LNCaP clone FGC (cell line): ENCODE results near the gene FBRSL1.

Experiments
- DNase-seq: peaks from one replicate; pipeline ENCODE4 v3.0.0-alpha.2; 2011; ENCODE audit warnings: low read depth
- H3K4me3 ChIP-seq: 2 replicates; pipeline ENCODE4 v1.5.1; 2011; ENCODE audit warnings: mild to moderate bottlenecking, low read depth, low read length, control low read depth
- TF ChIP-seq, protein P1 (sequence below): IDR thresholded peaks from 2 replicates; pipeline ENCODE4 v1.5.1; 2012; ENCODE audit warnings: mild to moderate bottlenecking; ENCODE audit not compliant: control insufficient read depth, insufficient read depth; ENCODE audit errors: extremely low read depth

Gene FBRSL1

DNA sequence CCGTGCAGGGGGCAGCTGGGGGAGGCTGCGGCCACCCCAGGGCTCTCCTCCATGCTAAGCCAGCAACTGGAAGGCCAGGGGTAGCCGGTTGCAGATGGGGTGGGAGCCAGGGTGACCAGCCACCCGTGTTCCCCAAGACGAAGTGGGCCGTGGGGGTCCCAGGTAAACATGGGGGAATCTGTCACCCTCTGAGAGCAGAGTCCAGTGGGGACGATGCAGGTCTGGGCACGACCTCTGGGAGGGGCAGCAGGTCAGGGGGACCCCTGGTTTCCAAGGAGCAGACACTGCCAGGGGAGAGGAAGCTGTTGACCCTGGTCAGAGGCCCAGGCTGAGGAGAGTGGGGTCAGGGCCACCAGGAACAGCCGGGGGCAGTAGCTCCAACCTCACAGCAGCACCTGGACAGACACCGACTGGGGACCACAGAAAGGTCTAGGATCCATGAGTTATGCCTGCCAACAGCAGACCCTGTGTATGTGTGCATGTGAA is 35.0 kb upstream of the FBRSL1 start:
- no peak overlapping the region for H3K4me3 ChIP-seq
- DNase-seq: no peak
- TF ChIP-seq, protein P1, sequence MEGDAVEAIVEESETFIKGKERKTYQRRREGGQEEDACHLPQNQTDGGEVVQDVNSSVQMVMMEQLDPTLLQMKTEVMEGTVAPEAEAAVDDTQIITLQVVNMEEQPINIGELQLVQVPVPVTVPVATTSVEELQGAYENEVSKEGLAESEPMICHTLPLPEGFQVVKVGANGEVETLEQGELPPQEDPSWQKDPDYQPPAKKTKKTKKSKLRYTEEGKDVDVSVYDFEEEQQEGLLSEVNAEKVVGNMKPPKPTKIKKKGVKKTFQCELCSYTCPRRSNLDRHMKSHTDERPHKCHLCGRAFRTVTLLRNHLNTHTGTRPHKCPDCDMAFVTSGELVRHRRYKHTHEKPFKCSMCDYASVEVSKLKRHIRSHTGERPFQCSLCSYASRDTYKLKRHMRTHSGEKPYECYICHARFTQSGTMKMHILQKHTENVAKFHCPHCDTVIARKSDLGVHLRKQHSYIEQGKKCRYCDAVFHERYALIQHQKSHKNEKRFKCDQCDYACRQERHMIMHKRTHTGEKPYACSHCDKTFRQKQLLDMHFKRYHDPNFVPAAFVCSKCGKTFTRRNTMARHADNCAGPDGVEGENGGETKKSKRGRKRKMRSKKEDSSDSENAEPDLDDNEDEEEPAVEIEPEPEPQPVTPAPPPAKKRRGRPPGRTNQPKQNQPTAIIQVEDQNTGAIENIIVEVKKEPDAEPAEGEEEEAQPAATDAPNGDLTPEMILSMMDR: no peak

DNA sequence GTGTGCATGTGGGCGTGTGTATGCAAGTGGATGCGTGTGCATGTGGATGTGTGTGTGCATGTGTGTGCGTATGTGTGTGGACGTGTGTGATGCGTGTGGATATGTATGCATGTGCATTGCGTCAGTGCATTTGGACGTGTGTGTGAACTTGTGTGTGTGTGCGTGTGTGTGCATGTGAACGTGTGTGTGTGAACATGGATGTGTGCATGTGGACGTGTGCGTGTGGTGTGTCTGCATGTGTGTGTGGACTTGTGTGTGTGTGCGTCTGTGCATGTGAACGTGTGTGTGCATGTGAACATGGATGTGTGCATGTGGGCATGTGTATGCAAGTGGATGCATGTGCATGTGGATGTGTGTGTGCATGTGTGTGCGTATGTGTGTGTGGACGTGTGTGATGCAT is 34.4 kb upstream of the FBRSL1 start:
- TF ChIP-seq, protein P1: no peak
- no peak for DNase-seq

DNA sequence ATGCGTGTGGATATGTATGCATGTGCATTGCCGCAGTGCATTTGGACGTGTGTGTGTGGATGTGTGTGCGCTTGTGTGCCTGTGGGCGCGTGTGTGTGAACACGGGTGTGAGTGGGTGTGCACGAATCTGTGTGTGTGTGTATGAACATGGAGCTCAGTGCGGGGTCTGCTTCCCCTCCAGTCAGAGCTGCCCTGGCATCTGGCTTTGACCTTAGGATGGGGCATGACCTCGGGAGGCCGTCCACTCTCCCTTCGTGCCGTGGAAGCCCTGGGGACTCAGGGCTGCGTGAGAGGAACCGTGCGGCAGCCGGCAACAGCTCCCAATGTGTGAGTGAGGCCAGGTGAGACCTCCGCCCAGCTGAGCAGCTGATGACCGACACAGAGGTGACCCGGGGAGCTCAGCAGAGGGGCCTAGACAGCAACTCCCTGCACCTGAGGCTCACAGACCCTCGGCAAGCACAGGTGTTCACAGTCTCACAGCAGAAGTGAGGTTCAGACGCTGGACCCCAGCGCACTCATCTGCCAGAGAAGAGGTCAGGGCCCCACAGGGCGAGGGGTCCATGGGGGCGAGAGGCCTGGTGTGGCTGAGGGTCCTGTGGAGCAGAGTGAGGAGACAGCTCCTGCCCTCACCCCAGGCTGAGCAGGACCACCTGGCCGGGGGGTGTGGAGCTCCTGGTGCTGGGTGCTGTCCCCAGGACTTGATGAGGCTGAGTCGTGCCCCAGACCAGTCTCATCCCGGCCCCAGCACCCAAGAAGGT is 33.6 kb upstream of the FBRSL1 start:
- no peak for DNase-seq
- H3K4me3 ChIP-seq: no peak overlapping the region
- TF ChIP-seq, protein P1: no peak

More for the DNA sequence above, 34.4 kb upstream of the FBRSL1 start:
- no peak overlapping the region for H3K4me3 ChIP-seq

DNA sequence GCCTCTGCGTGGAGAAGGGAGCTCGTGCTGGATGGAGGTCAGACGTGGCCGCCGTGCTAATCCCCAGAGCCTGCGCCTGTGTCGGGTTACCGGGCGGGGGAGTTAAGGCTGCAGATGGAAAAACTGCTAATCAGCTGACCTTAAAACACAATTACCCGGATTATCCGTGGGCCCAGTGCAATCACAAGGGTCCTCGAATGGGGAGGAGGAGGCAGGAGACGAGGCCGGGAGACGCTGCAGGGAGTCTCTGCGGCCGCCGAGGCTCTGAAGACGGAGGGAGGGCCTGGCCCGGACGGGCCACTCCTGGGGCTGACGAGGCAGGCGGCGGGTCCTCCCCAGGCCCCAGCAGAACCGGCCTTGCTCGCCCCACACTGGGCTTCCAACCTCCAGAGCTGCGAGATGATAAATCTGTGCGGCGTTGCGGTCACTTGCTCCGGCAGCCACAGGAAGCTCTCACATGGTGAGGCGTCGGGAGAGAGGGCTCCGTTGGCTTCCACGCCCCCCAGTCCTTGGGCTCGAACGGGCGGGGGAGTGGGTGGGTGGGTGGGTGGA is 32.9 kb upstream of the FBRSL1 start:
- no peak for DNase-seq
- no peak overlapping the region for H3K4me3 ChIP-seq
- TF ChIP-seq, protein P1: no peak

DNA sequence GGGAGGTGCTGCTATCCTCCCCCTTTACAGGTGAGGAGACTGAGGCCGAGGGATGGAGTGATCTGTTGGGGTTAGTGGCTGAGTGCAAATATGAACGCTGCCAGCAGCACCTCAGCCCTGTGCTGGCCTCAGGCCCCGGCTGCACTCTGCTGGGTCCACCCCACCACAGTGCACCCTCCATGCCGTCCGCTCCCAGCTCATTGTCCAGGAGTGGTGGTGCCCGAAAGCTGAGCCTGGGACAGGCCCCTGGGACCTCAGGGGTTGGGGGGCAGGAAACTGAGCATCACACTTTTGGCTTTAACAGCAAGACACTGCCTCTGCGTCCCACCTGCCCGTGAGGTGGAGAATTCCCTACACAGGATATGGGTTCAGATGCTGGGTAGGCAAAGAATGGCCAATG is 31.5 kb upstream of the FBRSL1 start:
- TF ChIP-seq, protein P1: no peak
- DNase-seq: no peak
- no peak overlapping the region for H3K4me3 ChIP-seq

DNA sequence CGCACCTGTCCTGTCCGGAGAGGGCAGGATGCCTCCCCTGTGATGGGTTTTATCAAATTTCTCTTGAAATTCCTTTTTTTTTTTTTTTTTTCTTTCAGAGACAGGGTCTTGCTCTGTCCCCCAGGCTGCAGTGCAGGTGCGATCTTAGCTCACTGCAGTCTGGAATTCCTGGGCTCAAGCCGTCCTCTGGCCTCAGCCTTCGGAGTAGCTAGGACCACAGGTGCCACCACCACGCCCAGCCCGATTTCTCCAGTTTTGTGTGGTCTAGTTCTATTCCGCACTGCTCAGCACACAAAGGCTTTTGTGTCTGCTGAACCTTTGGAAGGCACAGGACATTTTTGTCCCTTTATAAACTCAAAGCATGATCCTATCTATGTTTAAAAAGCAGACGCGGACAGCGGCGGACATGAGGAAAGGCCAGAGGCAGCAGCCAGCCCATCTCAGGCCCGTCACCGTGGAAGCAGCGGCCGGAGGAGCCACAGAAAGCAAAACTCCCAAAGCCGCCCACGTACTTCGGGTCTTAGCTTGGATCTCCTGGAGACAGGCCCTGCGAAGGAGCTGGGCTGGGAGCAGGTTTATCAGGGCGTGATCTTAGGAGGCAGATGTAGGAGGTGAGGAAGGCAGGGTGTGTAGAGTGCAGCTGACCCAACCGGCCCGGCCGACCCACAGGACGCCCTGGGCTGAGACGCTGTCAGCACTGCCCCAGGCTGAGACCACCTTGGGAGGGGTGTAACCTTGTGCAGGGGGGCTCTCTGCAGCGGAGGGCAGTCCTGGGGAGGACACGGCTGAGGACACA is 30.9 kb upstream of the FBRSL1 start:
- DNase-seq: no peak
- no peak overlapping the region for H3K4me3 ChIP-seq
- TF ChIP-seq, protein P1: no peak
